ENCODE measurements around the gene UNC5C.

Gene UNC5C

DNA sequence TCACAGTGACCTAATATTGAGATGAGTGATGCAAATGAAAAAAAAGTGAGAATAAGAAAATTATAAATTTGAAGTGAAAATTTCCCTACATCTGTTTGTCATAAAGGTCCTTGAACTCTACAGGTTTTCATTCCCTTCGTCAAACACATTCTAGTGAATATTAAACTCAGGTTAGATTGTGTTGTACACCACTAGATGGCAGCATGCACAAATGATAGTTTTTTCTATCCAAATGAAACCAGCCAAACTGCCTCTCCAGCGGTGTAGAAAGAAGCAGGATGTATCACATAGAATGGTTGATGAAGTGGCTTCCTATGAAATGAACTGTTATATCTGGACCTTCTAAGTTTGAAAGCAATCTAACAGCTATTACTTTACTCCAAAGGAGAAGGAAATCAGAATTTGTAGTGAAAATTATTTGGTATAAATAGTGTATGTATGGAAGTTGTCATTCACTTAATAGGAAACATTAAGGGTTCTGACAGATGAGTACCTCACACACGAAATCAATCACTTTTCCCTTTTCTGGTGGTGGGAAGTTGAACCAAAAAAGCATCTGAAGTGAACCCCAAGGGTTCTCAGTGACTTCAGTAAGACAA is 382.7 kb downstream of the UNC5C start:
- no peak overlapping the region for H3K4me3 ChIP-seq (ENCODE audit: low read depth, low read length)
- DNase-seq (ENCODE audit: low read depth): peak; percentile 64
- TF ChIP-seq, protein P1, sequence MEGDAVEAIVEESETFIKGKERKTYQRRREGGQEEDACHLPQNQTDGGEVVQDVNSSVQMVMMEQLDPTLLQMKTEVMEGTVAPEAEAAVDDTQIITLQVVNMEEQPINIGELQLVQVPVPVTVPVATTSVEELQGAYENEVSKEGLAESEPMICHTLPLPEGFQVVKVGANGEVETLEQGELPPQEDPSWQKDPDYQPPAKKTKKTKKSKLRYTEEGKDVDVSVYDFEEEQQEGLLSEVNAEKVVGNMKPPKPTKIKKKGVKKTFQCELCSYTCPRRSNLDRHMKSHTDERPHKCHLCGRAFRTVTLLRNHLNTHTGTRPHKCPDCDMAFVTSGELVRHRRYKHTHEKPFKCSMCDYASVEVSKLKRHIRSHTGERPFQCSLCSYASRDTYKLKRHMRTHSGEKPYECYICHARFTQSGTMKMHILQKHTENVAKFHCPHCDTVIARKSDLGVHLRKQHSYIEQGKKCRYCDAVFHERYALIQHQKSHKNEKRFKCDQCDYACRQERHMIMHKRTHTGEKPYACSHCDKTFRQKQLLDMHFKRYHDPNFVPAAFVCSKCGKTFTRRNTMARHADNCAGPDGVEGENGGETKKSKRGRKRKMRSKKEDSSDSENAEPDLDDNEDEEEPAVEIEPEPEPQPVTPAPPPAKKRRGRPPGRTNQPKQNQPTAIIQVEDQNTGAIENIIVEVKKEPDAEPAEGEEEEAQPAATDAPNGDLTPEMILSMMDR (IDR thresholded peaks at IDR 0.05; ENCODE audit: insufficient read depth, low read depth, low read length, missing control alignments): peak; percentile 49

DNA sequence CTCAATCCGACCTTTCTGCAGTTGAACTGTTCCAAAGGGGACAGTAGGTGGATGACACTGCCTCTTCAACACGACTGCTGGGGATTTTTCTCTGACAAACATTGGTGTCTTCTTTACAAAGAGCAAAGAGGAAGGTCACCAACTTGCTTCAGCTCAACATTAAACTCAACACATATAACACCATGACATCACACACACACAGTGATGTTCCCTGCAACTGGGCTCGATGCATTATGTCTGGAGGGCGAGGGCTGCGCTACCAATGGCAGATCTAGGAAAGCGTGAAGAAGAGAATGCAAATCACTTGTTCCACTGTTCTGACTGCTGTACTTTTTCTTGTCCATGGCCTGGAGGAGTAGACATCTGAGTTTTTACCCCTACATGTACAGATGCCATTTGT is 385.9 kb downstream of the UNC5C start:
- DNase-seq (ENCODE audit: low read depth): no peak
- TF ChIP-seq, protein P1 (IDR thresholded peaks at IDR 0.05; ENCODE audit: insufficient read depth, low read depth, low read length, missing control alignments): no peak
- H3K4me3 ChIP-seq (ENCODE audit: low read depth, low read length): no peak overlapping the region

DNA sequence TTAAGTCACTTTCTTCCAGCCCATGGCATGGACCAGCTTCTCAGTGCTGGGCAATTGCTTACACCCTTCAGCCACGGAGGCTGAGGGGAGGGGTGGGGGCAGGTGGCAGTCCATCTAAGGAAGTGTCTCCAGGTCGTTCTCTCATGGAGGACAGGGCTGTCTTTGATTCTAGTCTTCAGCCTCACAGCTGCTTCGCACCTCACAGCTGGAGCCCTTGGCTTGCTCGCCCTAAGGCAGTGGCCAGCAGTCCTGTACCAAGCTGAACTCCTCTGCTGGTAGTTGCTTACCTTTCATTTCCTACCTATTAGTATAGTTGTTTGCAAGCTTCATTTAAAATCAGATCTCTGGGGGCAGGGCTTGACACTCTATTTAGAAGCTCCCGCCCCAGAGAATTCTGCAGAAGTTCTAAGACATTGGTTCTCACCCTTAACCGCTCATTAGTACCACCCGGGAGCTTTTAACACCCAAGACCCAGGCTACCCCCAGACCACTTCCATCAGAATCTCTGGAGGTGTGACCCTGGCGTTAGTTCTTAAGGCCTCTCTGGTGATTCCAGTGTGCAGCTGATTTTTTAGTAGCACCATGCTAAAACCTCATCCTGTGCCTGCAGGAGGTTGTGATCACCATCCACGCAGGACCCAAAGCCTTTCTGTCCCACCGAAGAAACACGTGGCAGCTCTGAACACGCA is 386.8 kb downstream of the UNC5C start:
- no peak overlapping the region for H3K4me3 ChIP-seq (ENCODE audit: low read depth, low read length)
- TF ChIP-seq, protein P1 (IDR thresholded peaks at IDR 0.05; ENCODE audit: insufficient read depth, low read depth, low read length, missing control alignments): no peak
- no peak for DNase-seq (ENCODE audit: low read depth)

DNA sequence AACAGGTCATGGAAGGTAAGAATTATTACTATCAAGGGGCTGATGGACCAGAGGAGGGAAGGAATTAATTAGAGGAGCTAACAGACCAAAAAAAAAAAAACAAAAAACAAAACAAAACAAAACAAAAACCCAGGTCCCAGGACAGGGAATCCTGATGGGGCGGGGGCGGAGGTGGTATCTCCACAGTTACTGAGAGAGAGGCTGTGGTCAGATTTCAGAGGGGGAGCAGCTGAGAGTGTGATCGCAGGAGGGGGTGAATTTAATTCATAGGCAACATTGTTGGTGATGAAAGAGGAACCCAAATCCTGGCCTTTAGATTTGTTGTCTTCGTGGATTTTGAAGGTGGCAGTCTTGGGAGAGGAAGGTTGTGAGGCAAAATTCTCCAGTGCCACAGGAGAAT is 389.4 kb downstream of the UNC5C start:
- TF ChIP-seq, protein P1 (IDR thresholded peaks at IDR 0.05; ENCODE audit: insufficient read depth, low read depth, low read length, missing control alignments): no peak
- H3K4me3 ChIP-seq (ENCODE audit: low read depth, low read length): no peak overlapping the region
- no peak for DNase-seq (ENCODE audit: low read depth)

DNA sequence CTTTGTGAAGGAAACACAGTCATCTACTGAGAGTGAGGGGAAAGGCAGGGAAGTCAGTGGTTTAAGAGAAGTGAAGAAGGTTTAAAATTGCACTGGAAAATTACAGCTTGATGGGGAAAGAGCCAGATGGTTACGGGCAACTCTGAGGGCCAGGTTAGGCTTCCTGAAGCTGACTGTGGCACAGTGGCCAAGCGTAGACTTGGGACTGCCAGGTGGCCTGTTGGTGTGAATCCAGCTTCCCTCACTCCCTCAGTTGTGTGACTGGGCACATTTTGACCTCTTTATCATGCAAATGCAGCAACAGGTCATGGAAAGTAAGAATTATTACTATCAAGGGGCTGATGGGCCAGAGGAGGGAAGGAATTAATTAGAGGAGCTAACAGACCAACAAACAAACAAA is 390.1 kb downstream of the UNC5C start:
- H3K4me3 ChIP-seq (ENCODE audit: low read depth, low read length): no peak overlapping the region
- DNase-seq (ENCODE audit: low read depth): no peak
- TF ChIP-seq, protein P1 (IDR thresholded peaks at IDR 0.05; ENCODE audit: insufficient read depth, low read depth, low read length, missing control alignments): no peak

DNA sequence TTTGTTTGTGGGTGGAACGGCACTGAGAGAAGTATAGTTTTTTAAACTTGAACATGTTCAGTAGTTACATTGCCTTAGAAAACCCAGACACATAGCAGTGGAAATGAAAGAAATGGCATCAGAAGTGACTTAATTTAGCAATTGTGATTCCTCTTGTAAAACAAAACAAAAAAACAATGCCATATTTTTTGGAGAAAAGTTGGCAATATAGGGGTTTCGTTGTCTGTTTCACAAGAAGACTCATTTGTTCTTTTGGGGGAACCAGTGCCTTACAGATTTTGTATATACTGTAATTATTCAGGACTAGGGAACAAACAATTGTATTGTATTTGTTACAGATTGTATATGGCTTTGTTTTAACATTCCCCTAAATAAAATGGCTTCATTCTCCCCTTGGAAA is 390.7 kb downstream of the UNC5C start:
- TF ChIP-seq, protein P1 (IDR thresholded peaks at IDR 0.05; ENCODE audit: insufficient read depth, low read depth, low read length, missing control alignments): no peak
- DNase-seq (ENCODE audit: low read depth): no peak
- no peak overlapping the region for H3K4me3 ChIP-seq (ENCODE audit: low read depth, low read length)

DNA sequence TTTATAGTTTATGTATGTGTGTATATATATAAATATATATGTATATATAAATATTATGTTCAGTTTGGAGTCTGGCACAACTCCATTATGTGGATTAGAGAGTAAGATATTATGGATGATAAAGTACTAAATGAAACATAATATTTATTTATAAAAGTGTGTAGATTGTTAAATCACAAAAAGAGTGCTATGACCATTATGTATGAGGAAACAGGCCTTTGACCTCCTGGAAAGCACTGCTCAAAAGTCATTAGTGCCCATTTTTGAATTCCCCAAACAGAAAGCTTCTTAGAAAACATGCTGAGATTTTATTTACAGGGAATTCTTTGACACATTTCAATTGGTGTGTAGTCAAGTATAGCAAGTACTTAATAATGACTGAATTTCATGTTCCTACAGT is 391.2 kb downstream of the UNC5C start:
- DNase-seq (ENCODE audit: low read depth): no peak
- TF ChIP-seq, protein P1 (IDR thresholded peaks at IDR 0.05; ENCODE audit: insufficient read depth, low read depth, low read length, missing control alignments): no peak
- no peak overlapping the region for H3K4me3 ChIP-seq (ENCODE audit: low read depth, low read length)

All from GM12865 (cell line).